Fibroblast of skin of scalp (primary cell): ENCODE measurements around the gene LTF.

ENCODE experiments used
- DNase-seq: peaks from one replicate; pipeline ENCODE4 v3.0.0-alpha.2; 2013

The LTF gene

DNA sequence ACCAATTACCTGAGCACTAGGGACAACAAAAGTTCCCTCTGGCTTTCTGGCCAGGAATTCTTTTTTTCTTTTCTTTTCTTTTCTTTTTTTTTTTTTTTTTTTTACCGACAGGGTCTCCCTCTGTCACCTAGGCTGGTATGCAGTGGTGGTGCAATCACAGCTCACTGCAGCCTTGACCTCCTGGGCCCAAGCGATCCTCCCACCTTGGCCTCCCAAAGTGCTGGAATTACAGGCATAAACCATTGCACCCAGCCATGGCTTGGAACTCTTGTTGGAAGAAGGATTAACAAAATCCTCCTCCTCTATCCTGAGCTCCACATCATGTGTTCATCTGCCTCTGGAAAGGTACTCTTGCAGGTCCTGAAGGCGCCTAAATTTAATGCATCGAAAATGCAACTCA is 2.9 kb upstream of the LTF start:
- DNase-seq, result no peak

GRCh38 chr3:46466871-46467403 is 2.2 kb upstream of the LTF start:
- no peak for DNase-seq

- no peak for DNase-seq
These were observed 1.6 kb upstream of the LTF start for GRCh38 chr3:46466273-46466672.

DNA sequence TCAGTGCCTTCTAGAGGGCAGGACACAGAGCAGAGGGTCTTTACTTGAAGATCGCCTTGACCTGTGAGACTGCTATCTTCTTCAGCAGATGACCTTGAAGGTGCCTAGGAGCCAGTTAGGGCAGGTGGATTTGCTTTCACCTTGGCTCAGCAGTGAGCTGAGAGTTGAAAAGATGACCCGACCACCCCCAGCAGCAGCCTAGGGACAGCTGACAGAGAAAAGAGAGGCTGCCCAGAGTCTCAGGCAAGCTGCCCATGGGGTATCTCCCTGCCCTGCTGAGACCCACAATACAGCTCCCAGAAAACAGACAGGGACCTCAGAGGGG is 453 bp upstream of the LTF start:
- no peak for DNase-seq

DNA sequence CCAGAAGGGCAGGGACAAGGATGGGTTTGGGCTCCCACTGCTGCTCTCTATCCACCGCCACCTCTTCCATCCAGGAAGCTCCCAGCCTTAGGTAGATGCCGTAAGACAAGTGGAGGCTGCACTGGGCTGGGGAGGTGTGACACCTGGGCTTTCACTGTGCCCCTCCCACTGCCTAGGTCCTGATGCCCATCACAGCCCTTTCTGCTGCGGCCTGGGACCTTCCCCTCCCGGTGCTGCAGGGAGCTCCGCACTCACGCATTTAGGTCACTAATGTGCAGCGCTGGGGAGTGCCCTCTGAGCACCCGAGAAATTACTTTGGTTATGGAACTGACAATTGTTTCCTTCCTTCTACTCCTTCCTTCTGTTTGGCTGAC is 850 bp downstream of the LTF start:
- DNase-seq, result no peak

DNA sequence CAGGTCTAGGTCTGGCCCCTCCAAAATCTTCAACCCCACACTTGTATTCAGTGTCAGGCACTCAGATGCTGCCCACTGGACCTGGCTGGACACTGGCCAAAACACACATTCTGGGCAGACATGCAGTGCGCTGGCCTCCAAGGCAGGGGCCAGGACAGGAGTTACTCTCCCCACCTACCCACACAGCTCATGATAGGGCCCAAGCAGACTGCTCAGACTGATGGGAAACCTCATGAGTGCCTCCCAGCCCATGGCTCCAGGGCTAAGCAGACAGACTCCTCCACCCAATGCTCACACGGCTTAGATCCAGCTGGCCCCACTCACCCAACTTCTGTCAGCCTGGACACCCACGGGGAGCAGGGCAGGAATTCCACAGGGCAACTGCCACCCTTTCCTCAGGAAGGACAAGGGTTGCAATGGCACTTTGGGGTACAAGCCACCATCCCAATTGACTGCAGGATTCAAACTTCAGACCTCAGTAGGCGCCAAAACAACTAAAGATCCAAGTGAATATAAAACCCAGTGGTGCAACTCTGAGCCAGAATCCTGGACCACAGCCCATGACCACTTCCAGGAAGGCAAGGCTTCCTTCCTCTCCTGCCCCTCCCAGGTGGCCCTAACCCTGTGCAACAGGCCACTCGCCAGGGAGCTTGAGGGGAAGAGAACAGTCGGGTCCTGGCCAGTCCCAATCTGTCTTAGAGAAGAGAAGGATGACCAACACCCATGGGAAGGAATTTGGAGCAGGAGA is 1.4 kb downstream of the LTF start:
- DNase-seq, result no peak

DNA sequence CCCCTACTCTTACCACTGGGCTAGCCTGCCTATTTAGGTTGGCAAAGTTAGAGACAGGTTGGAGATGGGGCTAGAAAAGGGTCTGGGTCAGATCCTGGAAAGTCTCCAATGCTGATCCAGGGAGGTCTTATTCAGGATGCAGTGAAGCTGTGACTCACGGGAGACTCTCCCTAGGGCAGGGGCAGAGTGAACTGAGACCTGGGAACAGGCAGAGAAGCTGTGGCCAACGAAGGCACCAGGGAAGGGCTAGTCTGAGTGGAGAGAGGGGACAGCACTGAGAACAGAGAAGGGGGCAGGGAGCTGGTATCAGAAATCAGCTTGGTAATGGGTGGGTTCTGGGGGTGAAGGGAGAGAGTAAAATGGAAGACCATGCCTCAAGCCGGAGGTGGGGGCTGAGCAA is 2.2 kb downstream of the LTF start:
- DNase-seq, result no peak

GRCh38 chr3:46462111-46462510 is 2.6 kb downstream of the LTF start:
- DNase-seq, result peak; percentile 29

GRCh38 chr3:46460051-46460450 is 4.7 kb downstream of the LTF start:
- DNase-seq, result no peak

- DNase-seq, result no peak
These were observed 8.6 kb downstream of the LTF start for GRCh38 chr3:46456118-46456517.

DNA sequence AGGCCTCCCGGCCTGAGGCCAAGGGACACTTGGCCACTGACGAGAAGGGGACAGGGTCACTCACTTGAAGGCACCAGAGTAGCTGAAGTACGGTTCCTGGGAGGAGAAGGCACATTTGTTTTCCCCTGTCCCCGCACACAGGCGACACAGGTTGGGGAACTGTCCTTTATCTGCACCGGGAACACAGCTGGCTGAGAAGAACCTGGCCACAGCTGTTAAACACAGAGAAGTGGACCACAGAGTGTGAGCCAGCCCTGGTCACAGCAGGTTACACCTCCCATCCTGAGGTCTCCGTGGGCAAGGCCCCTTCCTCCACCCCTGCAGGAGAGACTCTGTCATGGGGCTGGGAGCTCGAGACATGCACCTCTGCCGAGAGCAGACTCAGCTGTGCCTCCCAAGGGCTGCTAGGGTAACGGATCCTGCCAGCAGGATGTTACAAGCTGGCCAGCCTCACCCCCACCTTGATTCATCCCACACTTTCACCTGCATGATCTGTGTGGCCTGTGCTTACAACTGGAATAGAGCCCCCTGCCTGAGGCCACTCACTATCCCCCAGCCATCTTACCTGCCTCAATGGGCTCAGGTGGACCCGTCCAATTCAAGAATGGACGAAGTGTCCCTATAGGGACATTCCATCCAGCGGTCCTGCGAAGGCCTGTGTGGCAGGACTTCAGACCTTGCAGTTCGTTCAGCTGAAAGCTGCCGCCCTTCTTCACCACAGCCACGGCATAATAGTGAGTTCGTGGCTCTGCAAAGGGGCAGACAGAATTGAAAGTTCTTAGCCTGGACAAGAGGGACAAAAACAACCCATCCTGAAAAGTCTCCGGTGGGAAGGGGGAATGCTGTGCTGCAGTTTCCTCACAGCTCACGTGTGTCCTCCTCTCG is 9.2 kb downstream of the LTF start:
- no peak for DNase-seq

GRCh38 chr3:46454606-46455005 is 10.1 kb downstream of the LTF start:
- DNase-seq, result no peak

DNA sequence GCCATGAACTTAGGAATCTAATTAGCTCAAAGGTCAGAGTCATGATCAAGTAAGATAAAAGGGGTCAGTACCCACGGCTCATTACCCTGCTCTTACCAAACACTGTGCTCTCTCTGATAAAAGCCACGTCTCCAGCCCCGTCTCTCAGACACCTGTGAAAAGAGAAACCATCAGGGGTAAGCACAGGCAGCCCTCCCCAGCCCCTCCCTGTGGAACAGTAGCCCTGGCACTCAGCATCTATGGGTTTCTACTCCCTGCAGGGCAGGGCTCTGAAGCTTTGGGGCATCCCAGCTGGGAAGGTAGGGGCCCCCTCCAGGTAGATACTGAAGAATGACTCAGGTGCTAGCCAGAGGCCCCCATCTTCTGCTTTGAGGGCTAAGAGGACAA is 10.5 kb downstream of the LTF start:
- no peak for DNase-seq

GRCh38 chr3:46453526-46454208 is 11.0 kb downstream of the LTF start:
- no peak for DNase-seq

DNA sequence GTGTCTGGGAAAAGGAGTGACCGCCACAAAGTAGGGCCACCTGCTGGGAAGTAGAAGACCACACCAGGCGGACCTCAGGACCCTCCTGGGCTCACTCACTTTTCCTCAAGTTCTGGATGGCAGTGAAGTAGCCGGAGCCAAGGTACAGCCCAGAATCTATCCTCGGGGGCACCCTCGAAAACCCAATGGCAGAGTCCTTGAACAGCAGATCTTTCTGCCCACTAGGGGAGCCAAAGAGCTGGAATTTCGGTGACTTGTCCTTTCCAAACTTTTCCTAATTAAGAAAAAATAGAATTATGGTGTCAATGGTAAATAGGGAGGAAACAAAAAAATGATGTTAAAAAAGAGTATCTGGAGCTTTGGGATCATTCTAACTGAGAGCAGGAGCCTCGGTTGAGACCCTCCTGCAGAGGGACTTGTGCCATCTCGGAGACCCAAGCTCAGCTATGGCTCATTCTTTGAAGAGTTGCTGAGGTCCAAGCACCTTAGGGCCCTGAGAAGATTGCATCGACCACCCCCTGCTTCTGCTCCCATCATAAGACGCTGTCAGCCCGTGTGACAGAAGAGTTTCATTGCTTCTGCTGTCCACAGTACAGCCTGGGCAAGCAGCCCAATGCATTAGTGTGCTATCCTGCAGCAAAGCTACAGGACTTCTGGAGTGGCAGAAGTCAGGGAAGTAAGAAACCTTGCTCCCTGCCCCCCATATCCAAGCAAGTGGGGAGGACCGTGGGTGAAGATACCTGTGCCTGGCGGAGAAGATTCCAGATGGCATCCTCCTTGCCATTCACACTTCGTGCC is 14.8 kb downstream of the LTF start:
- DNase-seq, result peak; percentile 14

DNA sequence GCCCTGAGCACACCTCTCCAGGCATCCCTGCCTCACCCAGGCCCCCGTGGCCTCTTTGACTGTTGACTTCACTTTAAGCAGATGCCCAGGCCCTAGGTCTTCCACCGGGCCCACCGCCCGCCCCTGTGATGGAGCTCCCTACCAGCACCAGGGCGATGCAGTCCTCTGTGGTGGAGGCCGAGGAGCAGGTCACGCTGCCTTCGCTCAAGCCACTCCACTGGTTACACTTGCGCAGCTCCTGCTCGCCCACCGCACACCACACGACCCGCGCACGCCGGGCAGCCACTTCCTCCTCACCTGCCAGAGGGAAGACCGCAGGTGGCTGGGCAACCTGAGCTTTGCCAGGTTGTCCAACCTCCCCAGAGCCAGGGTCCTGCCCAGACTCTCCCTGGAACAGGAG is 16.0 kb downstream of the LTF start:
- DNase-seq, result no peak

- no peak for DNase-seq
These were observed 17.3 kb downstream of the LTF start for GRCh38 chr3:46447228-46447985.

- peak; percentile 47 for DNase-seq
These were observed 21.9 kb downstream of the LTF start for GRCh38 chr3:46442576-46443530.

- no peak for DNase-seq
These were observed 24.0 kb downstream of the LTF start for GRCh38 chr3:46440531-46441294.

GRCh38 chr3:46438831-46439230 is 25.9 kb downstream of the LTF start:
- DNase-seq, result no peak
